ENCODE results near the gene PYGL. TPM values are rescaled to one million over a fixed set of nuclear protein-coding genes. Genes with fewer than 3 reads are reported as not detected.

The PYGL gene
- total RNA-seq, 4 donors from 2014 or later: 37.0 to 59.1 (median 51.6) TPM

DNA sequence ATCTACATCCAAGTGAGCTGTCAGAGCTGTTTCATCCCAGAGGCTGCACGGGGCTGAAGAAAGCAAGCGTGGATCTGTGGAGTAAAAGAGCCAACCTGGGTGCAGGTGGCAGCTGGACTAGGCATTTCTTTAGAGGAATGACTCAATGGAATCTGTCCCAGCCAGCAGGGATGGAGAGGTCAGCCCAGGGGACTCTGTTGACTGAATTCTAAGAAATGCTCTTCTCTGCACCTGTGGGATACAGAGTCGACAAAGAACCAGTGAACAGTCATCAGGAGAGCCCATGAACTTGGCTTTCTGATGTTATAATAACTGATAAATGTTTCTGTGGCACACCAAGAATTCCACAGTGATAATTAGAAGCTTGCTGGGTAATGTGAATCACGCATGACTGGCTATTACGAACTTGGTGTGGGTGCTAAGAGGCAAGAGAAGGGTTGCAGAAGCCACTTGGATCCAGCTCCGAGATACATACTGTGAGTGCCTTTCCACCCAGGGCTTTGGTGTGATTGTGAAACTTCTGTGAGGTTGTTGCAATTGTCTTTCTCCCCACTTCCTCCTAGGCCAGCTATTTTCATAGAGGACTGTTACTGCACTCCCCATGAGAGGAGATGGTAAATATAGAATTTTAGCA is 16.2 kb downstream of the PYGL start:
- intact Hi-C loops (cut with DNase I; ENCODE audit: low total_unique reads): no loop called here
- peak in 1 of 2 donors; percentile 38 for DNase-seq (ENCODE audit: low spot score in 2 of 2)
- no peak overlapping the region for H3K4me3 ChIP-seq (ENCODE audit: low read depth, poor library complexity, severe bottlenecking)

DNA sequence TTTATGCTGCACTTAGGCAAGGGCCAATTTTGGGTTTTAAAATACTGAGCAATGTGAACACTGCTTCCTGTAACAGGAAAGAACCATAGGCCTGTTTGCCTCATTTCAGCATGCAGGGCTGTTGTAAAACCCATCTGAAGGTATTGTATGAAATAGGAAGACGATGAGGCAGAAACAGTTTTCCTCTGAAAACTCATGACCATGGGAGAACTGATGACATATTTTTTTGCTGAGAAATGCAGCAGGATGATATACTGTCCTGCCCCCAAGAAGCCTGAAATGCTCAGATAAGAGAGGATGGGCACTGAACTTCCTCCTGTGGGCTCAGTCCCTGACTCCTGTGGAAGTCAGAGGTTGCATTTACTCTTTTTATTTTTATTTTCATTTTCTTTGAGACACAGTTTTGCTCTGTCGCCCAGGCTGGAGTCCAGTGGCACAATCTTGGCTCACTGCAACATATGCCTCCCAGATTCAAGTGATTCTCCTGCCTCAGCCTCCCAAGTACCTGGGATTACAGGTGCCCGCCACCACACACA is 17.4 kb downstream of the PYGL start:
- intact Hi-C loops (cut with DNase I; ENCODE audit: low total_unique reads): no loop called here
- no peak overlapping the region for H3K4me3 ChIP-seq (ENCODE audit: low read depth, poor library complexity, severe bottlenecking)
- DNase-seq (ENCODE audit: low spot score in 2 of 2): no peak
- no peak for TF ChIP-seq POLR2A (IDR thresholded peaks at IDR 0.05)
- TF ChIP-seq, protein P1, sequence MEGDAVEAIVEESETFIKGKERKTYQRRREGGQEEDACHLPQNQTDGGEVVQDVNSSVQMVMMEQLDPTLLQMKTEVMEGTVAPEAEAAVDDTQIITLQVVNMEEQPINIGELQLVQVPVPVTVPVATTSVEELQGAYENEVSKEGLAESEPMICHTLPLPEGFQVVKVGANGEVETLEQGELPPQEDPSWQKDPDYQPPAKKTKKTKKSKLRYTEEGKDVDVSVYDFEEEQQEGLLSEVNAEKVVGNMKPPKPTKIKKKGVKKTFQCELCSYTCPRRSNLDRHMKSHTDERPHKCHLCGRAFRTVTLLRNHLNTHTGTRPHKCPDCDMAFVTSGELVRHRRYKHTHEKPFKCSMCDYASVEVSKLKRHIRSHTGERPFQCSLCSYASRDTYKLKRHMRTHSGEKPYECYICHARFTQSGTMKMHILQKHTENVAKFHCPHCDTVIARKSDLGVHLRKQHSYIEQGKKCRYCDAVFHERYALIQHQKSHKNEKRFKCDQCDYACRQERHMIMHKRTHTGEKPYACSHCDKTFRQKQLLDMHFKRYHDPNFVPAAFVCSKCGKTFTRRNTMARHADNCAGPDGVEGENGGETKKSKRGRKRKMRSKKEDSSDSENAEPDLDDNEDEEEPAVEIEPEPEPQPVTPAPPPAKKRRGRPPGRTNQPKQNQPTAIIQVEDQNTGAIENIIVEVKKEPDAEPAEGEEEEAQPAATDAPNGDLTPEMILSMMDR (IDR thresholded peaks at IDR 0.05): no peak
- WGBS, 2 donors: 85 to 92% methylated on average over 3 of the region's 3 CpGs

More for the DNA sequence above, 16.2 kb downstream of the PYGL start:
- TF ChIP-seq, protein P1 (IDR thresholded peaks at IDR 0.05): no peak
- TF ChIP-seq POLR2A (IDR thresholded peaks at IDR 0.05): no peak
- WGBS, 2 donors: 86% methylated on average over 6 of the region's 6 CpGs

DNA sequence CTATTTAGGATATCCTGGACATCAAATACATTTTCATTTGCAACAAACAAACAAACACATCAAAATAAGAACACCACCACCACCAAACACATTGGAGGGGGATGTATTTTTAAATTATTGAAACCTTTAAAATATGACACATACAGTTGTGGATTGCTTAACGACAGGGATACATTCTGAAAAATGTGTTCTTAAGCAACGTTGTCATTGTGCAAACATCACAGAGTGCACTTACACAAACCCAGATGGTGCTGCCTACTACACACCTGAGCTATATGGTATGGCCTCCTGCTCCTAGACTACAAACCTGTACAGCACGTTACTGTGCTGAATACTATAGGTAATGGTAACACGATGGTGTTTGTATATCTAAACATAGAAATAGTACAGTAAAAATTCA is 19.4 kb downstream of the PYGL start:
- DNase-seq (ENCODE audit: low spot score in 2 of 2): no peak
- 80 to 81% methylated on average over 4 of the region's 4 CpGs for WGBS, 2 donors
- intact Hi-C loops (cut with DNase I; ENCODE audit: low total_unique reads): no loop called here
- no peak for TF ChIP-seq POLR2A (IDR thresholded peaks at IDR 0.05)
- TF ChIP-seq, protein P1 (IDR thresholded peaks at IDR 0.05): no peak
- no peak overlapping the region for H3K4me3 ChIP-seq (ENCODE audit: low read depth, poor library complexity, severe bottlenecking)

DNA sequence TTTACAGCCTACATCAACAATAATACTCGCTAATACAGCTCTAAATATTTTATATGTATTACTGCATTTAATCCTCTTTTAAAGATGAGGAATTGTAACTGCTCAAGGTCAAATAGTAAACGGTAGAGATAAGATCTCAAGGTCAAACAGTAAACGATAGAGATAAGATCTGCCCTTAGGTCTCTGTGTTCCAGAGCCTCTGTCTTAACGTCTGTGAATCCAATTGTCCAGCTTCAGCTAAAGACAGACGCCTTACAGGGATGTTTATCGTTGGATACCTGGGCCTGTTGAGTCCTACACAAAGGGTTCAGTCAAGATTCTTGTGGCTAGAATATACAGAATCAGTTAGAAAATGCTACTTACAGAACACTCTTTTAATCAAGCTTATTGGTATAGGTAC is 20.0 kb downstream of the PYGL start:
- no peak overlapping the region for H3K4me3 ChIP-seq (ENCODE audit: low read depth, poor library complexity, severe bottlenecking)
- intact Hi-C loops (cut with DNase I; ENCODE audit: low total_unique reads): no loop called here
- TF ChIP-seq, protein P1 (IDR thresholded peaks at IDR 0.05): no peak
- no peak for TF ChIP-seq POLR2A (IDR thresholded peaks at IDR 0.05)
- DNase-seq (ENCODE audit: low spot score in 2 of 2): no peak
- 51% methylated on average over 6 of the region's 6 CpGs for WGBS, 2 donors

DNA sequence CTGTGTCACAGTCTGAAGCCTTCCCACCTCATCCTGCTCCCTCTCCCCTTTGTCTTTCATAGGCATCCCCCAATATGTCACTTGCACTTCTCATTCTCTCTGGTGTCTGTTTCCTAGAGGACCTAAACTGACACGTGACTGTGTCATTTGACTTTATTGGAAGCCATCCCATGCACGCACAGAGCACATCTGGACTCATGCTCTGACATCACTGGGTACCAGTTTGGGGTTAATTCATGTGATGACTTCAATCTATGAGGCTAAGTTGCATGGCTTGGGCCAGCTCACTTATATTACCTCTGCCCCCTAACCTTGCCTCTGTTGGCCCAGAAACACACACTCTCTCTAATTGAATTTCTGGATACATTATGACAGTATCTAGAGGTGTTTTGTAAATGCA is 21.5 kb downstream of the PYGL start:
- DNase-seq (ENCODE audit: low spot score in 2 of 2): no peak
- TF ChIP-seq, protein P1 (IDR thresholded peaks at IDR 0.05): no peak
- no peak for TF ChIP-seq POLR2A (IDR thresholded peaks at IDR 0.05)
- 83 to 91% methylated on average over 2 of the region's 2 CpGs for WGBS, 2 donors
- intact Hi-C loops (cut with DNase I; ENCODE audit: low total_unique reads): no loop called here
- no peak overlapping the region for H3K4me3 ChIP-seq (ENCODE audit: low read depth, poor library complexity, severe bottlenecking)
